ENCODE measurements around the gene ADGRG3.

- TF ChIP-seq POLR2A (IDR thresholded peaks at IDR 0.05) (no peak), CTCF (IDR thresholded peaks at IDR 0.05) (no peak)
Observed at GRCh38 chr16:57686577-57686976, 18.5 kb downstream of the ADGRG3 start.
